Activated naive CD8-positive, alpha-beta T cell treated with anti-CD3 and anti-CD28 coated beads, Interleukin-2, amount 50 U/mL, for 16 hours (primary cell): ENCODE measurements around the gene MRTFA.

ENCODE experiments used
- DNase-seq: peaks from one replicate; pipeline ENCODE4 v3.0.0-alpha.2; 2020; ENCODE audit warnings: low read depth, low spot score

The MRTFA gene

GRCh38 chr22:40410731-40411505 is 225.6 kb downstream of the MRTFA start:
- DNase-seq: no peak

- DNase-seq: no peak
Measured at GRCh38 chr22:40410272-40410671, 226.2 kb downstream of the MRTFA start.

GRCh38 chr22:40409613-40410113 is 226.9 kb downstream of the MRTFA start:
- no peak for DNase-seq

GRCh38 chr22:40408718-40409612 is 227.6 kb downstream of the MRTFA start:
- DNase-seq: no peak

- no peak for DNase-seq
Measured at GRCh38 chr22:40407831-40408717, 228.4 kb downstream of the MRTFA start.

- DNase-seq: no peak
Measured at GRCh38 chr22:40407021-40407761, 229.3 kb downstream of the MRTFA start.

GRCh38 chr22:40406063-40406890 is 230.2 kb downstream of the MRTFA start:
- DNase-seq: no peak

- no peak for DNase-seq
Measured at GRCh38 chr22:40405178-40406062, 231.1 kb downstream of the MRTFA start.

GRCh38 chr22:40404251-40405177 is 232.0 kb downstream of the MRTFA start:
- no peak for DNase-seq

- no peak for DNase-seq
Measured at GRCh38 chr22:40403651-40404050, 232.9 kb downstream of the MRTFA start.

- no peak for DNase-seq
Measured at GRCh38 chr22:40403141-40403540, 233.4 kb downstream of the MRTFA start.

- no peak for DNase-seq
Measured at GRCh38 chr22:40401981-40402406, 234.5 kb downstream of the MRTFA start.

GRCh38 chr22:40401532-40401931 is 235.0 kb downstream of the MRTFA start:
- no peak for DNase-seq

- DNase-seq: no peak
Measured at GRCh38 chr22:40400159-40400558, 236.4 kb downstream of the MRTFA start.

- DNase-seq: no peak
Measured at GRCh38 chr22:40399621-40400020, 236.9 kb downstream of the MRTFA start.

GRCh38 chr22:40397396-40397795 is 239.1 kb downstream of the MRTFA start:
- DNase-seq: no peak

GRCh38 chr22:40396882-40397281 is 239.6 kb downstream of the MRTFA start:
- DNase-seq: no peak

GRCh38 chr22:40395607-40396006 is 240.9 kb downstream of the MRTFA start:
- no peak for DNase-seq
